Activated naive CD4-positive, alpha-beta T cell treated with anti-CD3 and anti-CD28 coated beads, Interleukin-2, amount 10 ng/mL, durations not matched to agents 7 days and 5 days (primary cell): Measurements from ENCODE around the gene DYRK1A.
"Not testable (repeated sequence)": the region's sequence is repeated elsewhere in the genome, so short reads cannot be mapped to it uniquely, and the experiment has no call there.

Experiments
- CTCF ChIA-PET: fragments of 350-600 bp; sonication (Branson Sonifier 250); formaldehyde crosslinking; loops from one replicate; lab custom pipeline; 2021; ENCODE audit warnings: antibody characterized with exemption; lab: Charles Lee
- DNase-seq: peaks from one replicate; pipeline ENCODE4 v3.0.0-alpha.2; 2020
- H3K27ac Mint-ChIP-seq: one replicate; pipeline ENCODE4 v1.8.0; 2021; ENCODE audit warnings: mild to moderate bottlenecking, moderate library complexity, mixed read lengths
- H3K27me3 Mint-ChIP-seq: one replicate; pipeline ENCODE4 v1.8.0; 2021; ENCODE audit warnings: mild to moderate bottlenecking, mixed read lengths
- H3K36me3 Mint-ChIP-seq: one replicate; pipeline ENCODE4 v1.8.0; 2021; ENCODE audit warnings: mixed read lengths
- H3K4me1 Mint-ChIP-seq: one replicate; pipeline ENCODE4 v1.8.0; 2021; ENCODE audit warnings: mixed read lengths
- H3K4me3 Mint-ChIP-seq: one replicate; pipeline ENCODE4 v1.8.0; 2021; ENCODE audit warnings: mild to moderate bottlenecking, moderate library complexity, mixed read lengths
- H3K9me3 Mint-ChIP-seq: one replicate; pipeline ENCODE4 v1.8.0; 2021; ENCODE audit warnings: mixed read lengths

DYRK1A gene

GRCh38 chr21:37366482-37367316 is at the start of gene DYRK1A:
Gene DYRK1A, plus strand, starts transcription at chr21:37366773. Its CDS starts 53,602 bp downstream, at chr21:37420375.
- Mint-ChIP-seq H3K27ac (peak within 1 kb of the TSS; percentile 100), H3K4me1 (peaks cover 45% of the 10 kb centered on the region), H3K36me3 (peaks cover 21% of the 10 kb centered on the region), H3K27me3 (peaks cover 7% of the 10 kb centered on the region), H3K9me3 (no peaks in the 10 kb centered on the region), H3K4me3 (peak within 1 kb of the TSS; percentile 99)
- peak; percentile 98 for DNase-seq
- CTCF ChIA-PET = no interaction called here

- DNase-seq = no peak
- Mint-ChIP-seq H3K4me3 (no peak overlapping the region), H3K9me3 (peaks cover 10% of the 10 kb centered on the region), H3K27me3 (peaks cover 4% of the 10 kb centered on the region), H3K27ac (no peak overlapping the region), H3K36me3 (no peaks in the 10 kb centered on the region), H3K4me1 (no peaks in the 10 kb centered on the region)
- CTCF ChIA-PET = no interaction called here
Measured at GRCh38 chr21:37319551-37319950, 47.0 kb upstream of the DYRK1A start.

- H3K9me3 Mint-ChIP-seq = peaks cover 8% of the 10 kb centered on the region
- CTCF ChIA-PET = no interaction called here
- no peak for DNase-seq
- H3K36me3 Mint-ChIP-seq = no peaks in the 10 kb centered on the region
- H3K27me3 Mint-ChIP-seq = peaks cover 9% of the 10 kb centered on the region
- no peaks in the 10 kb centered on the region for H3K4me1 Mint-ChIP-seq
- no peak overlapping the region for H3K27ac Mint-ChIP-seq
- no peak overlapping the region for H3K4me3 Mint-ChIP-seq
Measured at GRCh38 chr21:37322084-37322483, 44.5 kb upstream of the DYRK1A start.

GRCh38 chr21:37324558-37324957 is 42.0 kb upstream of the DYRK1A start:
- no peak for DNase-seq
- H3K4me3 Mint-ChIP-seq = no peak overlapping the region
- H3K4me1 Mint-ChIP-seq = no peaks in the 10 kb centered on the region
- H3K27ac Mint-ChIP-seq = no peak overlapping the region
- peaks cover 6% of the 10 kb centered on the region for H3K9me3 Mint-ChIP-seq
- CTCF ChIA-PET = interaction anchor here (0.6 kb wide), 1 partner anchor 589 kb away, joined by 4 read pairs; no protein-coding TSS in a partner anchor
- H3K27me3 Mint-ChIP-seq = peaks cover 8% of the 10 kb centered on the region
- no peaks in the 10 kb centered on the region for H3K36me3 Mint-ChIP-seq

GRCh38 chr21:37328147-37328546 is 38.4 kb upstream of the DYRK1A start:
- H3K4me1 Mint-ChIP-seq, H3K36me3 Mint-ChIP-seq, H3K27ac Mint-ChIP-seq, H3K9me3 Mint-ChIP-seq, CTCF ChIA-PET, DNase-seq, H3K27me3 Mint-ChIP-seq, H3K4me3 Mint-ChIP-seq: not testable (repeated sequence)

GRCh38 chr21:37331411-37331810 is 35.2 kb upstream of the DYRK1A start:
- no peaks in the 10 kb centered on the region for H3K9me3 Mint-ChIP-seq
- no peaks in the 10 kb centered on the region for H3K4me1 Mint-ChIP-seq
- peaks cover 4% of the 10 kb centered on the region for H3K27me3 Mint-ChIP-seq
- DNase-seq = no peak
- H3K36me3 Mint-ChIP-seq = no peaks in the 10 kb centered on the region
- H3K4me3 Mint-ChIP-seq = no peak overlapping the region
- CTCF ChIA-PET = interaction anchor here (0.7 kb wide), 1 partner anchor 235 kb away, joined by 4 read pairs; no protein-coding TSS in a partner anchor
- H3K27ac Mint-ChIP-seq = no peak overlapping the region

GRCh38 chr21:37335053-37335452 is 31.5 kb upstream of the DYRK1A start:
- CTCF ChIA-PET = no interaction called here
- H3K36me3 Mint-ChIP-seq = no peaks in the 10 kb centered on the region
- no peaks in the 10 kb centered on the region for H3K4me1 Mint-ChIP-seq
- H3K9me3 Mint-ChIP-seq = no peaks in the 10 kb centered on the region
- DNase-seq = no peak
- H3K27me3 Mint-ChIP-seq = peaks cover 4% of the 10 kb centered on the region
- H3K4me3 Mint-ChIP-seq = no peak overlapping the region
- H3K27ac Mint-ChIP-seq = no peak overlapping the region

GRCh38 chr21:37337179-37337578 is 29.4 kb upstream of the DYRK1A start:
- H3K9me3 Mint-ChIP-seq = peaks cover 2% of the 10 kb centered on the region
- DNase-seq = no peak
- no peaks in the 10 kb centered on the region for H3K4me1 Mint-ChIP-seq
- no peak overlapping the region for H3K4me3 Mint-ChIP-seq
- no peak overlapping the region for H3K27ac Mint-ChIP-seq
- H3K36me3 Mint-ChIP-seq = no peaks in the 10 kb centered on the region
- CTCF ChIA-PET = no interaction called here
- peaks cover 4% of the 10 kb centered on the region for H3K27me3 Mint-ChIP-seq

- no peaks in the 10 kb centered on the region for H3K4me1 Mint-ChIP-seq
- CTCF ChIA-PET = no interaction called here
- H3K4me3 Mint-ChIP-seq = no peak overlapping the region
- no peak for DNase-seq
- H3K36me3 Mint-ChIP-seq = no peaks in the 10 kb centered on the region
- peaks cover 5% of the 10 kb centered on the region for H3K9me3 Mint-ChIP-seq
- peaks cover 4% of the 10 kb centered on the region for H3K27me3 Mint-ChIP-seq
- no peak overlapping the region for H3K27ac Mint-ChIP-seq
Measured at GRCh38 chr21:37337831-37338230, 28.7 kb upstream of the DYRK1A start.

GRCh38 chr21:37338671-37339551 is 27.7 kb upstream of the DYRK1A start:
- Mint-ChIP-seq H3K27me3 (peaks cover 4% of the 10 kb centered on the region), H3K9me3 (peaks cover 5% of the 10 kb centered on the region)
- no peak for DNase-seq

GRCh38 chr21:37339552-37339939 is 27.0 kb upstream of the DYRK1A start:
- no peaks in the 10 kb centered on the region for H3K4me1 Mint-ChIP-seq
- H3K27me3 Mint-ChIP-seq = peaks cover 4% of the 10 kb centered on the region
- DNase-seq = no peak
- CTCF ChIA-PET = no interaction called here
- H3K27ac Mint-ChIP-seq = no peak overlapping the region
- peaks cover 5% of the 10 kb centered on the region for H3K9me3 Mint-ChIP-seq
- H3K36me3 Mint-ChIP-seq = no peaks in the 10 kb centered on the region
- H3K4me3 Mint-ChIP-seq = no peak overlapping the region

More at GRCh38 chr21:37338671-37339551, 27.7 kb upstream of the DYRK1A start:
- Mint-ChIP-seq H3K4me3 (no peak overlapping the region), H3K4me1 (no peaks in the 10 kb centered on the region), H3K36me3 (no peaks in the 10 kb centered on the region), H3K27ac (no peak overlapping the region)
- CTCF ChIA-PET = interaction anchor here (0.6 kb wide), 1 partner anchor 107 kb away, joined by 4 read pairs; no protein-coding TSS in a partner anchor

- no peaks in the 10 kb centered on the region for H3K4me1 Mint-ChIP-seq
- peaks cover 4% of the 10 kb centered on the region for H3K27me3 Mint-ChIP-seq
- CTCF ChIA-PET = no interaction called here
- no peak for DNase-seq
- peaks cover 5% of the 10 kb centered on the region for H3K9me3 Mint-ChIP-seq
- H3K36me3 Mint-ChIP-seq = no peaks in the 10 kb centered on the region
- no peak overlapping the region for H3K27ac Mint-ChIP-seq
- H3K4me3 Mint-ChIP-seq = no peak overlapping the region
Measured at GRCh38 chr21:37341254-37341960, 25.2 kb upstream of the DYRK1A start.

GRCh38 chr21:37342046-37342632 is 24.4 kb upstream of the DYRK1A start:
- CTCF ChIA-PET = no interaction called here

More at GRCh38 chr21:37342046-37342632, 24.4 kb upstream of the DYRK1A start:
- Mint-ChIP-seq H3K27me3 (peaks cover 10% of the 10 kb centered on the region), H3K27ac (no peak overlapping the region), H3K36me3 (no peaks in the 10 kb centered on the region), H3K4me1 (no peaks in the 10 kb centered on the region), H3K9me3 (peaks cover 5% of the 10 kb centered on the region), H3K4me3 (no peak overlapping the region)
- no peak for DNase-seq
